SHP77 (cell line): ENCODE results near the gene KLHL30.

Experiments used
- DNase-seq, 2 experiments: peaks; one replicate each; lab custom pipeline; 2025; lab: John Stamatoyannopoulos, UW

Gene KLHL30

DNA sequence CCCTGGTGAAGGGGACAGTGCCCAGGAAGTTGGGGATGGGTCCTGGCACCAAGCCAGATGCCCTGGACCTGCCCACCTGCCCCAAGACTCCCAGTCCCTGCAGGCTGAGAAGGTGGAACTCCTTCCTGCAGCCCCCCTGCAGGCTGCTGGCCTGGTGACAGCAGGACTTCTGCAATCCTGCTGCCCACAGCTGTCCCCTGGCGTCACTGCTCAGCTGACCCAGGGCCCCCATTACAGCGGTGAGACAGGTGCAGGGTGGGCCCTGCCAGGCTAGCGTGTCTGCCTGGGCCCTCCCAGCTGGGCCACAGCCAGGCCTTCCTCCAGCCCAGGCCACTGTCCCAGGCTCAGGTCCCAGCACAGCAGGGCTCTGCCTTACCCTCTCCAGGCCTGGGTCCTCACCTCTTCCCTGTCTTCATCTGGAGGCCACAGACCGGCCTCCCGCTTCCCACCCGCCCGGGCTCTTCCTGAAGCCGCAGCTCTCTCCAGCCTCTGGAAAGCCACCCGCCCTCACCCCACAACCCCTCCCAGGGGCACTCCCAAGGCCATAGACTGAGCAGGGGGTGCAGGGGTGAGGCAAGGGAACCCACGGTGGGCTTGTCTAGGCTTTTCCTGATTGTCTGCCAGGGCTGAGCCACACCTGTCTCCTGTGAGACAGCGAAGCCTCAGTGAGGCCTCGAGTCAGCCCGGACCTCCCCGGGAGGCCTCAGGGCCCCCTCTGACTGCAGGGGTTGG lies 11.5 kb downstream of the KLHL30 start:
- peak in 1 of 2 experiments; percentile 60 for DNase-seq

DNA sequence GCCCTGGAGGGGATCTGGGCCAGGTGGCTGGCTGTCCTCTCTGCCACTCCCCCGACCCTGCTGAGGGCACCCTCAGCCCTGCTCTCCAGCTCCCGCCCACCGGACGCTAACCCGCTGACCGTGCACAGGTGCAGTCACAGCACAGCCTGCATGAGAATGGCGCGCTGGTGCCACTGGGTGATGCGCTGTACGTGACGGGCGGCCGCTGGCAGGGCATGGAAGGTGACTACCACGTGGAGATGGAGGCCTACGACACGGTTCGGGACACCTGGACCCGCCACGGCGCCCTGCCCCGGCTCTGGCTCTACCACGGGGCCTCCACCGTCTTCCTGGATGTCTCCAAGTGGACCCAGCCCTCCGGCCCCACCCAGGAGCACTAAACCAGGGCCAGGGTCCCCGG lies 12.2 kb downstream of the KLHL30 start:
- DNase-seq = no peak

DNA sequence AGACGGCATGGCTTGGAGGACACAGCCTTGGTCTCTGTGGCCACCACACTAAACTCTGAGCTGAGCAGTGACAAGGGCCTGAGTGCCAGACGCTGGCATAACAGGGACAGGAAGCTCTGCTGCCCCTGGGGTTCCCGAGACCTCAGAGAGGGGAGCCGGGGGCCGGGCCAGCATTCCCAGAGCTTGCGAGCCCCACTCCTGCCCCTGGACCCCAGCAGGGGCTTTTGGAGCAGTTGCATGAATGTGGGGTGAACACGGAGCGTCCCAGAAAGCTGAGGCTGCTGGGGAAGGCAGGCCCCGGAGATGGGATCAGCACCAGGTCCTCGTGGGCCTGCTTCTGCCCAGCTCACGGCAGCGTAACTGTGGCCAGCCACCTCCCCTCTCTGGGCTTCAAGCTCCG lies 12.7 kb downstream of the KLHL30 start:
- no peak for DNase-seq

DNA sequence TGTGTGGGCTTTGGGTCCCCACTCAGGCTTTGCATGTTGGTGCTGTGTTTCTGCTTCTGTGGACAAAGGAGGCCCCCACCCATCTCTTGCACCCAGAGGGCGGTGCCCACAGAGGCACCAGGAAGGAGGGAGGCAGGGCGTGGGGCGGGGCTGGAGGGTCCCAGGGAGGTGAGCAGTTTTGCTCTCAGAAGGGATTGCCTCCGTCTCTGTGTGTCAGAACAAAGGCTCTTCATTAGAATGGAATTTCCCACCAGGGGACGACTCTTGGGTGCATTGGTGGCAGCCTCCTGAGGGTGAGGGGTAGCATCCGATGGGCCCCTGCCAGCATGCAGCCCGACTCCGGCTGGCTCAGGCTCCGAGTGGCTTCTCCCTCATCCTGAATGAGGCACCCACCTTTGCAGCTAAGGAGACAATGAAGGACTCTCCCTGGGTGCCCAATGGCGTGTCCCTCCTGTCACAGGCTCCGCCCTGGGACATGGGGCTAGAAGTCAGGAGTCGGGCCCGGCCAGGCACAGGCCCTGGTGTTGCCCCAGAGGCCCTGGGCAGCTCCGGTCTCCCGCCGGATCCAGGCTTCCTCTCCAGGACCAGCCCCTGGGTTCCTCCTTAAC lies 13.3 kb downstream of the KLHL30 start:
- DNase-seq = no peak

DNA sequence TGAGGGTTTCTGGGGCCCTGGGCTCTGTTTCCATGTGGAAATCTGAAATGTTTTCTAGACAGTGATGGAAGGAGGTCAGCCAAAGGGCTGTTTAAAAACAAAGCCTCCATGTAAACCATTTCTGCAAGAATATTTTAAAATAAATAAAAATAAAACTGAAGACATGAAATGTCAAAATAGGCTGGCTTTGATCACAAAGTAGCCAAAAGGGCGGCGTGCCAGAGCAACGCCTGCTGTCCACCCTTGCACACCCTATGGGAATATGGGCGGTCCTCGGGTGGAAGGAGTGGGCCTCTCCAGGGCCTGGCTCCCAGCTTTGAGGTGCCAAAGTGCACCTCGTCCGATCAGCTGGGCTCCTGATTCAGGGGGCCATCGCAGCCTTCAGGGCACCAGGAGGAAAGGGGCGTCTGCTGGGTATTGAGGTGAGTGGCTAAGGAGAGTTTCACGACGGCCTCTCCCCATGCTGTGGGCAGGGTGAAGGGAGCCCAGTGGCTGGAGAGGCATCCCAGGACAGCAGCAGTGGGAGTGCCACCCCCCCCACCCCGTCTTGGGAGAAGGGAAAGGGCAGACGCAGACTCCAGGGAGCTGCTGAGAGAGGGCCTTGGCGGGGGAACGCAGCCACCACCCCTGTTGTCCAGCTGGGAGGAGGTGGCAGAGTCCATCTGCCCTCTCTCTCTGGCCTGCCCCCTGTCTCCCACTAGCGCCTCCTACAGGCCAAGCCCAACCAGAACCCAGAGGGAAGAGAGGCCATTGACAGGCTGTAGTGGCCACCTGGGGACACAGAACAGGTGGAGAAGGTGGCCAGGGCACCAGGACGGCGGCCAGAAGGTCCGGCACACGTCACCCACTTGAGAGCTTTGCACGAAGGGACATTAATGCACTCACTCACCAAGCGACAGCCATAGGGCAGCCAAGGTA lies 14.6 kb downstream of the KLHL30 start:
- no peak for DNase-seq

DNA sequence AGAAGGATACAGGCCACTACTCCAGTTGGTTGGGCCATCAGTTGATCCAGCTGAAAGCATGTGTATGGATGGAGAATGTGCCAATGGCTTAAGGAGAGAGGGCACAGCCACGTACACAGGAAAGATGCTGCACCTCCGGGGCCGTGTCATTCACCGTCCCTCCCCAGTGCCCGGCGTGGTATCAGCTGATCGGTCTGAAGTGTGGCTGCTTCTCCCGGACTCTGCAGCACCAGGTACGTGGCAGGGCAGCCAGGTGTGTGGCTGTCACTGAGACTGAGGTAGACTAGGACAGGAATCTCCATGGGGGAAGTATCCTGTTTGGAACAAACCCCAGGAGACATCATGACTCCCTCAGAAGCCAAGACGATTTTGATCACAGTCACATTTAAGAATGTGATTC lies 16.1 kb downstream of the KLHL30 start:
- no peak for DNase-seq

DNA sequence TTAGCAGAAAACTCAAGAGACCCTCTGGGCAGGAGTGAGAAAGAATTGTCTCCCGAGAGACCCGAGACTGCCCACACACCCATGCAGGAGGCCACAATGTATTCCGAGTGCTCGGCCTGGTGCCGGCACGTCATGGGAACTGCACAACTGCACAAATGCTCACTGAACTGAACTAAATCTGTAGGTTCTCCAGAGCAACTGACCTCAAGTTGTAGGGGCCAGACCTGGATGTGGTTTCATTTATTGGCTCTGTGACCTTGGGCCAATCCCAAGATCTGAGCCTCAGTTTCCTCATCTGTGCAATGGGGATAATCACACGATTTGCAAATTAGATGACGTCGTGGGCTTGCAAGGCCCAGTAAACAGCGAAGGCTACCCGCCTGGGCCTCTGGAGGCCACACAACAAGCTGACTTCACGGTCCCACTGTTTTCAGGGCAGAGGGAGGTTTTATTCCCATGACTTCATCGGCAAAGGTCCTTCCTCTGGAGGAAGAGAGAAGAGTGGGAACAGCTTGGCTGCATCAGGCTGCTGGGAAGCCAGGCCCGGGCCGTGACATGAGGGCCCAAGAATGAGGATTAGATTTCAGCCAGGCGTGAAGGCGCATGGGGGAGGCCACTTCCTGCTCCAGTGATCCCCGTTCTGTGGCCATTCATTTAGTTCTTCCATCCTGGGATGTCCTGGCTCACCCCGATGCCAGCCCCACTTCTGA lies 16.7 kb downstream of the KLHL30 start:
- no peak for DNase-seq

DNA sequence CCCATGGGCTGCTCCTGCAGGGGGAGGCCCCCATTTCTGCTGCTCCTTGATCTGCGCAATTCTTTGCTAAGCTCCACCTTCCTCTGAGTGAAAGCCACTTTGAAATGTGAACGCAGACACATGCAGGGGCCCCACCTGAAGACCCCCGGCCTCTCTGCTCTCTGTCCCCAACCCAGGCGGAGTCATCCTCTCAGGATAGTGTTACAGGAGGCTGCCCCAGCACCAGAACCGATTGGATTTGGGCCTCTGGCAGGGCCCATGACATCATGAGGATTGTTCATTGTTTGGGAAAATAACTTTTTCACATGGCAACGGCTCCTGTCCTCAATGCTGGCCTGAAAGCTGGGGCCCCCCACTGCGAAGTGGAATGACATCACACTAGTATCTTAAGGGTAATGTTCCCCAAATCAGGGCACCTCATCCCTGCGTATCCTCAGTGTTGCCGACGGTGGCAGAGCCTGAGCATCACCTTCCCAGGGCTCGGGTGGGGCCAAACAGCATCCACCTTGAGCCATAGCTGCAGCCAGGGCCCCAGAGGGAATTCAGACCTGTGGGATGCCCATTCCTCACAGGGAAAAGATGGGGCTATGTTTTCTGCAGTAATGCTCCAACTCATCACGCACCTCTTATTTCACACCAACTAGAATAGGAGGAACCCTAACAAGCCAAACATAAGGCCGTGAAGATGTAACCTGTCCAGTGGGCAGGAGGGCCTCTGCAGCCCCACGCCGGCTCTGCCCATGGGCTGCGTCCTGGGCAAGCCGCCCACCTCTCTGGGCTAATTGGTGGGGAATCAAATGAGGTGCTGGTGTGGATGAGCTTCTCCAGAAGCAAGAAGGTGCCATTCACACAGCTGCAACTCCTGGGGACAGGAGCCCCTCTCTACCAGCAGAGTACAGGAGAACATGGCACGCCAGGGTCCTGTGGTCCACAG lies 17.6 kb downstream of the KLHL30 start:
- DNase-seq = no peak

DNA sequence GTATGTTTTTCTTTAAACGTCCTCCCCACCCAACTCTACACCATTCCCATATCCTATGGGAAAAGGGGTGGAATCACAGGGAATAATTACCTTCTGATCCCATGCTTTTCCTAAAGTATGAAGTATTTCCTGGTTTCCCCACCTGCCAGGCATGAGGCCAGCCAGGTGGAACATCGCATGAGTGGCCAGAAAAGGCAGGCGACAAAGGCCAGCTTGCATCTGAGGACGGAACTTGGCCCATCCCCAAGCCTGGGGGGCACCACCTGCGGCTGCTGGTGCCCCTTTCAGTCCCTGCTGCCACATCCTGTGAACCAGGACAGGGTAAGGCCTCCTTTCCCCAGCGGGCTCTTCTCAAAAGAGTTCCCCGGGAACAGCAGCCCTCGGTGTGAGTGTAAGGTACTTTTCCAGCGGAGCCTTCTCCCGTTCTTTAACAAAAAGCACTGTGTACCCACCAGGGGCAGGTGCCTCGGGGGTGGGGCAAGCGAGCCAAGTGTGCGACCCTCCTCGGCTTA lies 19.1 kb downstream of the KLHL30 start:
- peak in 1 of 2 experiments; percentile 49 for DNase-seq

DNA sequence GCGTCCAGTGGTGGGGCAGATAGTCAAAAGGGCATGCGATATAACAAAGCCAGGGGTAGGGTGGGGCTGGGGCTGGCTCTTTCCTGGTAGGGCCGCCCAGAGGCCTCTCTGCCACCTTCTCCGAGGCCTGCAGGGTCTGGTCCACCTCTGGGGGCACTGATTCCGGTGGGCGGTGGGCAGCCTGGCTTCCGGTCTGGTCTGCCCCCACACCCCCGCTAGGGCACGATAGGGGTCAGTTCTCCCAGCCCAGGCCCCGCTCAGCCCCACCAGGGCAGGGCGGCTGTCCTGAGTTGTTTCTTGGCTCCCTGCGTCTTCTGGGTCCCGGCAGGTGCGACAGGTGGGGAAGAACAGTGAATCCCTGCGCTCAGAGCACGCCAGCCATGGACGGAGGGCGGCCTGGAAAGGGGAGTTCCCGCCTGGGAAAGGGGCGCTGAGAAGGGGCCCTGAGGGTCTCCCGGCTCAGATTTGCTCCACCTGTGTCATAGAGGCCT lies 19.6 kb downstream of the KLHL30 start:
- no peak for DNase-seq

DNA sequence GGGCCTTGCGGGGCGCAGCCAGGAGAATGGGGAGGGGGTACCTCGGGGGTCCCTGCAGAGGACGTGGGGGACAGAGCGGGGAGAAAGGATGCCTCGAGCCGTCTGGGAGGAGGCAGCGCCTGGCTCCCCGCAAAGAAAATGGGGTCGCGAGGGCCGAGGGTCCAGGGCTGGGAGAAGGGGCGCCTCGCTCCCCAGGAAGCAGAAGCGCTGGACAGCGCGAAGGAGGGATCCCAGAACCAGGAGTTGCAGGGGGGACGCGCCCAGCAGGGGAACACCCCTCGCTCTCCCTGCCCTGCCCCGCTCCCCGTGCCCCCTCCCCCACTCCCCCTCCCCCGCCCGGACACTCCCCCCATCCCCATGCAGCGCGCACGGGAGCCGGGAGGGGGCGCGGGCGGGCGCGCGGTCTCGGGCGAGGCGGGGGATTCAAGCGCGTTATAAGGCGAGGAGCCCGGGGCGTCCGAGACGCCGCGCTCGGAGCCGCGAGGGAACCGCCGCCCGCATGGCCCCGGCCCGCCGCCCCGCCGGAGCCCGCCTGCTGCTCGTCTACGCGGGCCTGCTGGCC lies 20.1 kb downstream of the KLHL30 start, which contains the start of gene ERFE:
TSS of gene ERFE (plus strand) at position 462 of the 562 bp plus-strand sequence. CDS start at position 500, 38 bp downstream.
- DNase-seq = peak; percentile 44 to 48

DNA sequence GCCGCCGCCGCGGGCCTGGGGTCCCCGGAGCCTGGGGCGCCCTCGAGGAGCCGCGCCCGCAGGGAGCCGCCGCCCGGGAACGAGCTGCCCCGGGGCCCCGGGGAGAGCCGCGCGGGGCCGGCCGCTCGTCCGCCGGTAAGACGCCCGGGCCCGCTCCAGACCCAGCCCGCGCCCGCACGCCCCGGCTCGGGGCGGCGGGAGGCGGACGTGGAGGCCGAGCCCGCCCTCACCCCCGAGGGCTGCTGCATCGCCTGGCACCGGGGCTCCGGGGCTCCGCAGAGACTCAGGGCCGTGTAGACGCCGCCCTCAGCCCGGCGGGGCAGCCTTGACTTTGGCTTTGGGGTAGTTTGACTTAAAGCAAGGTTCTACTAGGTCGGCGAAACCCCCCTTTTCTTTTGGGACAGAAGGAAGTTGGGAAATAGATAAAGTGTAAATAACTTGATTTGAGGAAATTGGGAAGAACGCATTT lies 20.6 kb downstream of the KLHL30 start:
- no peak for DNase-seq

DNA sequence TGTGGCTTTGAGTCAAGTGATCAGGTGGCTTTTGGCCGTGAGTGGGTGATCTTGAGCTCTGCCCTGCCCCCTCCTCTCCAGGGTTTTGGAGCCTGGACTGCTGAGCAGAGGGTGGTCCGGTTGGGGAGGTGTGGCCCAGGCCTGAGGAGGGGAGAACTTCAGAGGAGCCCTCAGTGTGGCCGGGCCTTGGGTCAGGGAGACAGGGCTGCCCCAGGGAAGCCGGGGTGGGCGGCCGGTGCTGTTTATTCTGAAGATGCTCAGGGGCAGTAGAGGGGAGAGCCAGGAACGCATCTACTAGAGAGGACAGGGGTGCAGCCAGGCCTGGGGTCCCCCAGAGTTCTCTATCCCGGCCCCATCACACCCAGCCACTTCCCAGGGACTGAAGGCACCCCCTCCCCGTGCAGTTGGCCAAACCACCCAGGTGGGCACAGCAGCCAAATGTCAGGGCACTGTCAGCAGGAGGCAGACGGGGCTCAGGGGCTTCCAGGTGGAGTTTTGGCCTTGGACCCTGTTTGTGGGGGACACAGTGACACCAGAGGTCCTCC lies 21.3 kb downstream of the KLHL30 start:
- no peak for DNase-seq

DNA sequence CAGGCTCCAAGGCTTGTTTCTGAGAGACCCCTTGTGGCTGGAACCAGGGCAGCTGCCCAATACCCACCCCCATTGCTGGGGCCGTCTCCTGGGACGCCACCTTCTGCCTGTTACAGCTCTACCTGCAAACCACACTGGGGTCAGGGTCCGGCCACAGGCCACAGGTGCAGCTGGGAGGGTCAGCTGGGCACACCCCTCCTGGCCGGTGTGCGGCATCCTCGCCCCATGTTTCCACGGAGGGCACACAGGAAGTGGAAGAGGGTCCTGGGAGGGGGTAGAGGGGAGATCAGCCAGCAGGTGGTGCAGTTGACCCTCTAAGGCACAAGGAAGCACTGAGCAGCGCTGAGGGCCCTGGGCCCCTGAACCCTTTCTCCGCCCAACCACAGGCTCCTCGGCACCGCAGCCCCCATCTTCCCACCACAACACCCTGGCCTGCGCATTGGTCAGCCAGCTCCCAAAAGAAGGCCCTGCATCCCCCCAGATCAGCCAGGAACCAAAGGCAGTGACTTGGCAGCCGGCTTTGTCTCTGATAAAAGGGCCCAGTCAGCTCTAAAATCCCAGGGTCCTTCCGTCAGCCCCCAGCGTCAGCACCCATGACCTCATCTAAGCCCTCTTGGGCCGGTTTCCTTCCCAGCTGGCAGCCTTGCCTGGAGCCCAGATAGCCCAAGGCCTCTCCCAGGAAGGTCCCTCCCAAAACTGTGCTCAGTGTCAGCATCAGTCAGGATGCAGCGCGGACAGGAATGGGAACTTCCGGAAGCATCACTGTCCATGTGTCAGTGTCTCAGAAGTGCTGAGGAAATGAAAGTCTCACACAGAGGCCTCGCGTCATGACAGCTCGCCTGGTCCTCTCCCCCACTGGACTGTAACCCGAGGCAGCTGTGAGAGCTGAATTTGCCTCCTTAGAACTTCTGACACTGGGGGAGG lies 22.0 kb downstream of the KLHL30 start:
- peak in 1 of 2 experiments; percentile 41 for DNase-seq

DNA sequence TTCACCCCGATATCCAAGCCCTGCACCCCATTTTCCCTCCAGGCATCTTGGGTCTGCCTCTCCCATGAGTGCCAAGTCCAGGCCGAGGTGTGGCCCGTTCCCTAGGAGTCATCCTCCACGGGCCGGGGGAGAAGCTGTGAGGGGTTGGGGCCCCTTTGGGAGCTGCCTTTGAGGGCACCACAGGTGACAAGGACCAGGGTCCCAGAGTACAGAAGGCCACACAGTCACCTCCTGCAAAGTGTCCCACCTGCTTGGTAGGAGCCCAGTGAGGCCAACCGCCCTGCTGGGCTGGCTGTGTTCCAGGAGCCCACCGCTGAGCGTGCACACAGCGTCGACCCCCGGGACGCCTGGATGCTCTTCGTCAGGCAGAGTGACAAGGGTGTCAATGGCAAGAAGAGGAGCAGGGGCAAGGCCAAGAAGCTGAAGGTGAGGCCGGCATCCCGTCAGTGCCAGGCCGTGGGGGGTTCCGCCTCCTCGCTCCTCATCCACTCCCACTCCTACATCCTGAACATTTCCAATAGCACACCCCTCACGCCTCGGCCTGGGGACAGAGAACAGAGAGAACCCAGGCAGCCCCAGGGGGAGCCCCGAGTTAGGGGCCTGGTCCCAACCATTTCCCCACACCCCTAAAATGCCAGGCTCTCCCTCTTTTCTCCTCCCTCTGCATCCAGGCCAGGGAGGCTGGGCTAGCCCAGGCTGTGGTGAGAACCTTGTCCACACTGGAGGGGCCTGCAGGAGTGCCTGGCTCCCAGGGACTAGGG lies 23.0 kb downstream of the KLHL30 start:
- DNase-seq = no peak

DNA sequence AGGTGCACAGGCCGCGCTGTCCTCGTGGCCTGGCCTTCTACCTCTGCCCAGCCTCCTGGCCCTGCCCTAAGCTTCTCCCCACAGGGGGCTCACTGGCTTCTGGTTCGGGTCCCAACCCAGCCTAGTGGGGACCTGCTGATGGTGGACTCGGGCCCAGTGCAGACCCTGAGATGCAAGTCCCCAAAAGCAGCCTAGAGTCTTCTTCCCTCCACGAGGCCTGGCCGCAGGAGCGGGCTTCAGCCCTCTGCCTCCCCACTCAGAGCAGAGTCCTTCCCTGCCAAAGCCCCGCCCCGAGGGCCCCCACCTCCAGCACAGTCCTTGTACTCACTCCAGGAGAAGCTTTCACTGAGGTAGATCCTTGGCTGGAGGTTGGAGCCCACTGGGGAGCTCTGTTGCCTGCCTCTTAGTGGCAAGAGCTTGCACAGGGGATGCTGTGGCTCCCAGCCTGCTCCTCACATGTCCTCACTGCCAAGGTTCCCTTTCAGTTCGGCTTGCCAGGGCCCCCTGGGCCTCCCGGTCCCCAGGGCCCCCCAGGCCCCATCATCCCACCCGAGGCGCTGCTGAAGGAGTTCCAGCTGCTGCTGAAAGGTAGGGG lies 23.9 kb downstream of the KLHL30 start:
- DNase-seq = no peak

DNA sequence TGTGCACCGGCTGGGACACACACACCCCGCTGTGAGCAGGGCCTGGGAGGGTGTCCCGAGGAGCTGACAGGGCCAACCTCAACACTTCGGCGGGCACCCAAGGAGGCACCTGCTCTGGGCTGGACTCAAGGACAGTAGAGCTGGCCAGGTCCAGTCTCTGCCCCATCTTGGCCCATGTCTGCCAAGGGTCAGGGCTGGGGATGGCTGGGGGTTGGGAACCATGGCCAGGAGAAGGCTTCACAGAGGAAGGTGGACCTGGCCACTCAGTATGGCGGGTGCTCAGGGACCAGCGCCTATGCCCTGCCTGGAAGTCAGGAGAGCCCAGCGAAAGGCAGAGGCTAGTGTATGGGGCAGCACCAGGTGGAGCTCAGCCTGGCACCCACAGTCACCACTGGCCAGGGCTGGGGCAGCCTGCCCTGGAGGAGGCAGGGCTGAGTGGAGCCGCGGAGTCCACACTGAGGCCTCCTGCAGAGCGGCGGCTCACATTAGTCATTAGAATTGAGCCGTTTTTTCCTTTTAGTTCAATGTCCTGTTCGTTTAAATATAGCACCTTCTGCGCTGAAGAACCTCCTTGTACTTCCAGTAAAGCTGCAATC lies 24.5 kb downstream of the KLHL30 start:
- no peak for DNase-seq
